GM10266 (cell line): ENCODE results near the gene RBM41.
"Not testable (repeated sequence)": the region's sequence is repeated elsewhere in the genome, so short reads cannot be mapped to it uniquely, and the experiment has no call there.

Experiments used
- DNase-seq: peaks from one replicate; pipeline ENCODE4 v3.0.0; 2012; ENCODE audit errors: extremely low spot score
- CTCF ChIP-seq: IDR thresholded peaks from 2 replicates; pipeline ENCODE4 v1.5.1; 2012; ENCODE audit warnings: mild to moderate bottlenecking, low read depth; ENCODE audit not compliant: control insufficient read depth, insufficient read depth; ENCODE audit errors: missing control alignments

RBM41 gene

DNA sequence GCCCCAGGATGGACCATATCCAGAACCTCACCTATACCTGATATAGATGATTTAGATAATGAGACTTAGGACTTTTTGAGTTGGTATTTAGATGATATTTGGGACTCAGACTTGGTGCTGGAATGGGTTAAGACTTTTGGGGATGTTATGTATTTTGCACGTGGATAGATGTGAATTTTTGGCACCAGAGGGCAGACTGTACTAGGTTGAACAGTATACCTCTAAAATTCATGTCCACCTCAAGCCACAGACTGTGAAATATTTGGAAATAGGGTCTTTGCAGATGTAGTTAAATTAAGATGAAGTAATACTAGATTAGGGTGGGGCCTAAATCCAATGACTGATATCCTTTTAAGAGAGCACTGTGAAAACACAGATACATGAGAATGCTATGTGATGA is 15.6 kb downstream of the RBM41 start:
- DNase-seq, result no peak
- no peak for TF ChIP-seq CTCF

DNA sequence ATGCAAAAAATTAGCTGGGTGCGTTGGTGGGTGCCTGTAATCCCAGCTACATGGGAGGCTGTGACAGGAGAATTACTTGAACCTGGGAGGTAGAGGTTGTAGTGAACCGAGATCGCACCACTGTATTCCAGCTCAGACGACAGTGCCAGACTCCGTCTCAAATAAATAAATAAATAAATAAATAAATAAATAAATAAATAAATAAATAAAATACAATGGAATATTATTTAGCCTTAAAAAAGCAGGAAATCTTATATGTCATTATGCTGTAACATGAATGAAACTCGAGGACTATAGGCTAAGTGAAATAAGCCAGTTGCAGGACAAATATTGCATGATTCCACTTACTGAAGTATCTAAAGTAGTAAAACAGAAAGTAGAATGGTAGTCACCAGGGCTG is 42.5 kb downstream of the RBM41 start:
- TF ChIP-seq CTCF, result no peak
- no peak for DNase-seq

GRCh38 chrX:107057731-107058130 is 60.9 kb downstream of the RBM41 start:
- DNase-seq, result not testable (repeated sequence)

- no peak for DNase-seq
Observed at GRCh38 chrX:107054978-107055377, 63.6 kb downstream of the RBM41 start.

DNA sequence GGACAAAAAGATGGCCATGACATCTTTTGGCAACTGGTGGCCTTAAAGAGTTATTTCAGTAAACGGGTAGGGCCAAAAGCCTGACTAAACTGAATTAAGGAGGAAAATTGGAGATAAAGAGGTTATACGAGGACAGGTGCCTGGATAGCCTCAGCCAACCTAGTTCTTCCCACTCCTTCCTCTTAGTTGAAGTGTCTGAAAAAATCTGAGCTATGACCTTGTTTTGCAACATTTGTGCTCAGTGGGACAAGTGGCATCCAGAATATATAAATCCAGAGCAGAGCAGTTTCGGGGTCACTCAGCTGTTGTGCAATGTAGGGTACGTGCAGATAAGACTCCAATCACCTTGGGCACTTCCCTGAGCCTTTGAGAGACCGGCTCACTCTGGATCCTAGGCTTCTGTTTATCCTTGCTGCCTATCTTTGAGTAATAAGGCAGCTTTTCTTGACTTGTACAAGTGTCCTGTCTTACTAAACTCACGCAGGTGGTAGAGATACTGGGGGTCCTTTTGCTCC is 68.4 kb downstream of the RBM41 start:
- DNase-seq, result no peak
- TF ChIP-seq CTCF, result no peak

More at GRCh38 chrX:107054978-107055377, 63.6 kb downstream of the RBM41 start:
- TF ChIP-seq CTCF, result no peak

DNA sequence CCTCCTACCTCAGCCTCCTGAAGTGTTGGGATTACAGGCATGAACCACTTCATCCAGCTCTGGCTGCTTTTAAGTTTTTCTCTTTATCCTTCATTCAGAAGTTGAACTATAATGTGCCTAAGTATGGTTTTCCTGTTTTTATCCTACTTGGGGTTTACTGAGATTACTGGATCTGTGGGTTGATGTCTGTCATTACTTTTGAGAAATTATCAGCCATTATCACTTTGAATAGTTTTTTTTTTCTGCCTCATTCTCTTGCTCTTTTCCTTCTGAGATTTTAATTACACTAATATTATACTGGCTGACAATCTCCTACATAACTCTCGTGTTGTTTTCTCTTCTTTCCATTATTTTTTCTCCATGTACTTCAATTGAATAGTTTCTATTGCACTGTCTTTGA is 71.0 kb downstream of the RBM41 start:
- no peak for DNase-seq
- TF ChIP-seq CTCF, result no peak

DNA sequence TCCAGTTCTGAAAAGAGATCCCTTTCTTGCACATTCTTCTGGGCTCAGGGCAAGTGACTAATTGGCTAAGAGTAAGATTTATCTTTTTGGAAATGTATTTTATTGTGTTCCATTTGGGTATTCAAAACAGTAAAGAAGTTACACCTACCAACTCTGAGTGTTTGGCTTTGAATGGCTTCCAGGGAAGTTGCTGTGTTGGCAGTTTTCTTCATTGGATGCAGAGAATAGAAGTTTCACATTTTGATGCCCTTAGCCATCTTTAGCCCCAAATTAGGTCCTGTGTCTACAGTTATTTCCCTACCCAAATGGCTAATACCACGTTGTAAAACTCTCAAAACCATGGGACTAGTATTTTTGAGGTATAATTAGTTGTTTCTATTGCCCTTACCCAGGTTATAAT is 88.9 kb downstream of the RBM41 start:
- no peak for DNase-seq
- no peak for TF ChIP-seq CTCF

DNA sequence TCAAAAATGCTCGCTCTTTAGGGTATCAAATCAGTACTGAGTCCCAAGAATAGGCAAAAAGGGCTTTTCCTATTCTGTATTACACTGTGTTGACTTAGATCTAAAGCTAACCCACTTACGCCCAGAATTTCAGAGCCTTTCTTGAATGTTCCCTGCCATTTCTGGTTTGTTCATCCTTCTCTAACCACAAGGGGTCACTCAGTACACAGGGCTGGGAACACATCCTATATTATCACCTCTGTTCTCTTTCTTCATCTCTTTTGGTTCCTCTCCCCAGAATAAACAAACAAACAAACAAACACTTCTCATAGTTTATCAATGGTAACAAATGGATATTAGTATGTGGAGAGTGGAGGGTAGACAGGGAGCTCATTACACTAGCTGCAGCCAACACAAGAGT is 93.1 kb downstream of the RBM41 start:
- DNase-seq, result peak; percentile 5

More for the DNA sequence above, 93.1 kb downstream of the RBM41 start:
- TF ChIP-seq CTCF, result peak; percentile 44
